Neuronal stem cell (in vitro differentiated cells): Measurements from ENCODE around the gene CRYBB2.
"Not testable (repeated sequence)": the region's sequence is repeated elsewhere in the genome, so short reads cannot be mapped to it uniquely, and the experiment has no call there.

ENCODE experiments used
- DNase-seq: peaks from one replicate; pipeline ENCODE4 v3.0.0-alpha.2; 2013; ENCODE audit warnings: low spot score
- H2AFZ ChIP-seq: one replicate; pipeline ENCODE4 v1.6.1; 2013; ENCODE audit warnings: mild to moderate bottlenecking, low read length, inconsistent platforms
- H2AK5ac ChIP-seq: 2 replicates; pipeline ENCODE4 v1.6.1; 2013; ENCODE audit warnings: low read depth, mild to moderate bottlenecking, inconsistent platforms, low read length, moderate library complexity, mixed read lengths
- H2BK120ac ChIP-seq: 2 replicates; pipeline ENCODE4 v1.6.1; 2013; ENCODE audit warnings: low read depth, mild to moderate bottlenecking, inconsistent platforms, low read length, moderate library complexity, mixed read lengths
- H2BK12ac ChIP-seq: one replicate; pipeline ENCODE4 v1.6.1; 2013; ENCODE audit warnings: low read length, inconsistent platforms
- H2BK15ac ChIP-seq: 2 replicates; pipeline ENCODE4 v1.6.1; 2013; ENCODE audit warnings: mild to moderate bottlenecking, low read length, inconsistent platforms, mixed read lengths
- H2BK5ac ChIP-seq: one replicate; pipeline ENCODE4 v1.6.1; 2013; ENCODE audit warnings: inconsistent platforms, mild to moderate bottlenecking, low read length, moderate library complexity
- H3K14ac ChIP-seq: one replicate; pipeline ENCODE4 v1.6.1; 2013; ENCODE audit warnings: low read length, inconsistent platforms
- H3K18ac ChIP-seq: 2 replicates; pipeline ENCODE4 v1.6.1; 2013; ENCODE audit warnings: low read length, inconsistent platforms
- H3K23ac ChIP-seq: 2 replicates; pipeline ENCODE4 v1.6.1; 2013; ENCODE audit warnings: low read depth, mild to moderate bottlenecking, mixed read lengths, low read length, inconsistent platforms; ENCODE audit not compliant: poor library complexity
- H3K27ac ChIP-seq: replicated peaks from 3 replicates; pipeline ENCODE4 v1.5.1; 2013; ENCODE audit warnings: low read length, inconsistent platforms
- H3K27me3 ChIP-seq, 3 experiments: 2 replicates each; pipeline ENCODE4 v1.6.1; 2013; ENCODE audit warnings: low read length in 3 of 3, mild to moderate bottlenecking in 2 of 3, inconsistent platforms in 1 of 3, low read depth in 1 of 3, mixed read lengths in 1 of 3, moderate library complexity in 1 of 3; ENCODE audit not compliant: control insufficient read depth in 3 of 3, insufficient read depth in 3 of 3
- H3K36me3 ChIP-seq, 2 donors: replicated peaks in 1 of 2; 2 replicates each; pipeline ENCODE4 v1.6.1; 2013; ENCODE audit warnings: low read length in 2 of 2; ENCODE audit not compliant: control insufficient read depth in 2 of 2, insufficient read depth in 2 of 2
- H3K4ac ChIP-seq: 2 replicates; pipeline ENCODE4 v1.6.1; 2013; ENCODE audit warnings: inconsistent platforms, mild to moderate bottlenecking, low read length, moderate library complexity
- H3K4me1 ChIP-seq, 2 donors: 1 replicate in 1 of 2; 2 replicates in 1 of 2; pipeline ENCODE4 v1.6.1; 2013; ENCODE audit warnings: low read length in 2 of 2, low read depth in 1 of 2; ENCODE audit not compliant: control insufficient read depth in 2 of 2, insufficient read depth in 1 of 2
- H3K4me2 ChIP-seq: one replicate; pipeline ENCODE4 v1.6.1; 2013; ENCODE audit warnings: mild to moderate bottlenecking, low read length, inconsistent platforms; ENCODE audit not compliant: insufficient read depth, poor library complexity, severe bottlenecking
- H3K4me3 ChIP-seq, 2 donors: 2 replicates each; pipeline ENCODE4 v1.5.1; 2013; ENCODE audit warnings: low read length in 2 of 2, mild to moderate bottlenecking in 2 of 2, inconsistent platforms in 1 of 2, moderate library complexity in 1 of 2
- H3K79me1 ChIP-seq: one replicate; pipeline ENCODE4 v1.6.1; 2013; ENCODE audit warnings: low read depth, mild to moderate bottlenecking, inconsistent platforms, low read length, moderate library complexity
- H3K9ac ChIP-seq: one replicate; pipeline ENCODE4 v1.6.1; 2013; ENCODE audit warnings: mild to moderate bottlenecking, low read depth, low read length, inconsistent platforms; ENCODE audit not compliant: poor library complexity
- H3K9me3 ChIP-seq, 2 donors: replicated peaks in 1 of 2; 2 replicates each; pipeline versions ENCODE3 to v1.6.1; 2013; ENCODE audit warnings: low read length in 2 of 2, mild to moderate bottlenecking in 2 of 2, inconsistent platforms in 1 of 2, low read depth in 1 of 2, mixed read lengths in 1 of 2, moderate library complexity in 1 of 2; ENCODE audit not compliant: control insufficient read depth in 2 of 2, insufficient read depth in 1 of 2
- H4K8ac ChIP-seq: one replicate; pipeline ENCODE4 v1.6.1; 2013; ENCODE audit warnings: low read depth, mild to moderate bottlenecking, inconsistent platforms, low read length, moderate library complexity
- H4K91ac ChIP-seq: one replicate; pipeline ENCODE4 v1.6.1; 2013; ENCODE audit warnings: low read length, low read depth, mild to moderate bottlenecking, inconsistent platforms; ENCODE audit not compliant: poor library complexity
- WGBS, 2 donors: extraction: QIAGEN DNeasy Blood & Tissue Kit; methylation state at CpG; one replicate each; pipeline ENCODE4 v1.1.7; 2013; ENCODE audit warnings: missing lambda C conversion rate in 2 of 2, mixed read lengths in 1 of 2; ENCODE audit not compliant: insufficient read length in 2 of 2, insufficient replicate concordance in 1 of 2; ENCODE audit errors: extremely low coverage in 2 of 2; 5-methylcytosine and 5-hydroxymethylcytosine counted together

Gene CRYBB2

DNA sequence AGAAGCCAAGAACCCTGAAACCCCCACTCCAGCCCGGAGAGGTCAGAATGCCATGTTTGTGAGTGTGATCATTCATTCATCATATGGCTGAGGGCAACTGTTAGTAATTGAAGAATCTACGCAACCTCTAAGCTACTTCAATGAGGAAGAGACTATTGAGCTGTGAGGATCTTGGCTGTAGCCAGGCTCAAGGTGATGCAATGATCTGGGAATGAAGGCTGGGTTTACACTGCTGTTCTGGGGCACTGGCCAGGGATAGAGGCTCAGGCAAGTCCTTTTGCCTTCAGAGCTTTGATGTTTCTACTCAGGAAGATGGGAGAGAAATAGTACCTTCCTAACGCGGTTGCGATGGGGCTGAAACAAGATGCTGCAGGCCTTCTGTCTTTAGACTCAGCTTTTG is 12.9 kb downstream of the CRYBB2 start:
- Histone ChIP-seq H3K9me3 (no peaks in the 10 kb centered on the region), H3K4me2 (no peak overlapping the region), H3K79me1 (no peaks in the 10 kb centered on the region), H3K9ac (no peak overlapping the region), H3K4me1 (peaks cover 0 to 3% of the 10 kb centered on the region in 2 donors), H3K23ac (no peak overlapping the region), H2AFZ (no peak overlapping the region), H4K91ac (no peak overlapping the region), H2BK120ac (no peak overlapping the region), H2BK12ac (no peak overlapping the region), H3K4ac (no peak overlapping the region), H2BK5ac (no peak overlapping the region), H3K27ac (no peak overlapping the region), H2AK5ac (peak overlapping the region; percentile 78), H3K14ac (no peak overlapping the region), H4K8ac (no peak overlapping the region), H3K4me3 (no peak overlapping the region), H3K27me3 (peaks cover 0 to 5% (median 0%) of the 10 kb centered on the region in 3 experiments), H3K36me3 (no peaks in the 10 kb centered on the region), H3K18ac (no peak overlapping the region), H2BK15ac (no peak overlapping the region)
- no CpG with 5 or more reads among the region's 5 CpGs for WGBS, 2 donors
- DNase-seq, result no peak

- H3K27me3 ChIP-seq, H3K23ac ChIP-seq, DNase-seq, H3K36me3 ChIP-seq, H4K8ac ChIP-seq, H2BK5ac ChIP-seq, H2BK15ac ChIP-seq, H3K4me2 ChIP-seq, H3K79me1 ChIP-seq, H3K4ac ChIP-seq, H3K4me1 ChIP-seq, H2BK120ac ChIP-seq, H3K4me3 ChIP-seq, H3K27ac ChIP-seq, H2BK12ac ChIP-seq, H3K14ac ChIP-seq, H2AFZ ChIP-seq, H3K9me3 ChIP-seq, H3K18ac ChIP-seq, H4K91ac ChIP-seq, H3K9ac ChIP-seq, H2AK5ac ChIP-seq: not testable (repeated sequence)
Measured at GRCh38 chr22:25233706-25234105, 14.3 kb downstream of the CRYBB2 start.

GRCh38 chr22:25235547-25236290 is 16.3 kb downstream of the CRYBB2 start:
- Histone ChIP-seq H4K91ac (no peak overlapping the region), H3K4me1 (peaks cover 0 to 3% of the 10 kb centered on the region in 2 donors), H2BK12ac (no peak overlapping the region), H3K36me3 (no peaks in the 10 kb centered on the region), H2AK5ac (peak overlapping the region; percentile 30), H3K4me2 (no peak overlapping the region), H3K79me1 (no peaks in the 10 kb centered on the region), H3K23ac (no peak overlapping the region), H3K18ac (no peak overlapping the region), H3K9me3 (no peaks in the 10 kb centered on the region), H3K27ac (no peak overlapping the region), H2BK5ac (peak overlapping the region; percentile 4), H3K27me3 (peaks cover 0 to 9% (median 0%) of the 10 kb centered on the region in 3 experiments), H3K4ac (no peak overlapping the region), H4K8ac (no peak overlapping the region), H2BK120ac (no peak overlapping the region), H3K14ac (no peak overlapping the region), H2BK15ac (no peak overlapping the region), H3K4me3 (no peak overlapping the region), H3K9ac (no peak overlapping the region), H2AFZ (peak overlapping the region; percentile 82)
- DNase-seq, result peak; percentile 80
- WGBS, 2 donors, result no CpG with 5 or more reads among the region's 30 CpGs

GRCh38 chr22:25236417-25236816 is 17.0 kb downstream of the CRYBB2 start:
- peak overlapping the region; percentile 4 for H2BK5ac ChIP-seq
- no peak overlapping the region for H3K4ac ChIP-seq
- no peak overlapping the region for H4K91ac ChIP-seq
- H4K8ac ChIP-seq, result no peak overlapping the region
- H3K9me3 ChIP-seq, result no peaks in the 10 kb centered on the region
- H3K79me1 ChIP-seq, result no peaks in the 10 kb centered on the region
- no peak overlapping the region for H3K14ac ChIP-seq
- peaks cover 0 to 11% (median 0%) of the 10 kb centered on the region in 3 experiments for H3K27me3 ChIP-seq
- H3K36me3 ChIP-seq, result no peaks in the 10 kb centered on the region
- no peak for DNase-seq
- H3K27ac ChIP-seq, result no peak overlapping the region
- no peak overlapping the region for H3K4me2 ChIP-seq
- peak overlapping the region; percentile 30 for H2AK5ac ChIP-seq
- H3K9ac ChIP-seq, result no peak overlapping the region
- H2AFZ ChIP-seq, result peak overlapping the region; percentile 82
- no peak overlapping the region for H3K23ac ChIP-seq
- no peak overlapping the region for H2BK120ac ChIP-seq
- no peak overlapping the region for H2BK12ac ChIP-seq
- H3K4me3 ChIP-seq, result no peak overlapping the region
- H3K18ac ChIP-seq, result peak overlapping the region; percentile 50
- H3K4me1 ChIP-seq, result peaks cover 0 to 3% of the 10 kb centered on the region in 2 donors
- H2BK15ac ChIP-seq, result peak overlapping the region; percentile 19
- no CpG with 5 or more reads among the region's 6 CpGs for WGBS, 2 donors
